ACHN (cell line): ENCODE data around the gene GPER1.
A peak's percentile ranks its signal among the peaks of the same experiment; 100 is the strongest.

Experiments used
- DNase-seq: peaks from one replicate; pipeline ENCODE4 v3.0.0-alpha.2; 2015
- in situ Hi-C: cut with HindIII; loops from 2 replicates; pipeline ENCODE4 v1.10.0; 2017; ENCODE audit warnings: low sequenced_read_pairs, low pct_ligation_motif_present, low pct_unique_long_range_greater_than_20kb

Gene GPER1

DNA sequence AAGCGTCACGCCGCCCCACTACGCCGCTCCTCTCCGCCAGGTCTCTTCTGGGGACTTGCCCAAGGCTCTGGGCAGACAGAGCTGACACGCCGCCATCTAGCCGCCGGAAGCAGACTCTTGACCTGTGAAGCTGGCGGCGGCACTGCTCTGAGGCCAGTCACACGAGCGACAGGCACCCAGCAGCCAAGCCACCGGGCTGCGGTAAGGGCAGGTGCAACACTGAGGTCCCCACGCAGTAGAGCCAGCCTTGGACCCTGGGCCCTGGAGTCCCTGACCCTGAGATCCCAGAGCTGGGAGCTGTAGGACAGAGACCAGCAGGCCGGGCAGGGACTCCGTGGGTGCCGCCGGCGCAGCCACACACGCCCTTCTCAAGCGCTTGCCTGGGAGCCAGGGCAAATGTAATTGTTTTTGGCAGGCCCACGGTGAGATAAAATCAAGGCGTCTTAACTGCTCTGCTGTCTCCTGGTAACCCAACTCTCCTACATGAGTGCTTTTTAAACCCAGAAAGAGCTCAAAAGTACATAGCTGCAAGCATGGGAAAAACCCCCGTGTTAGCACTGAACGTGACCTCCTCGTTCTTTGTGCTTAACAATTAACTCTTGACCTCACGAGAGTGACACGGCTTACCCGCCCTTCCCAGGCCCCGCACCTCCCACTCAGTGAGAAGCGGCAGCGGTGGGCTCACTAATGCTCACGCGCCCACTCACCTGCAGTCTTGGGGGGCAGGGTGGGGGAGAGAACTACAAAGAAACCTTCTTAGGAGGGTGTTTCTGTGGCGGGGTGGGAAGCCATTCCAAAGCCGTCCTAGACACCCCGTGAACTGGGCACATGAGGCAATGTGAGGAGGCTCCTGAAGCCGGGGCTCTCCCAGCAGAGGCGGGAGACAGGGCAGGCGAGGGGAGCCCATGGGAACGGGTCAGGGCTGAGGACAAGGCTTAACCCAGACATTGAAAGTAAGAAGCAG, 8.5 kb downstream of the GPER1 start:
- in situ Hi-C loops: no loop called here
- no peak for DNase-seq

DNA sequence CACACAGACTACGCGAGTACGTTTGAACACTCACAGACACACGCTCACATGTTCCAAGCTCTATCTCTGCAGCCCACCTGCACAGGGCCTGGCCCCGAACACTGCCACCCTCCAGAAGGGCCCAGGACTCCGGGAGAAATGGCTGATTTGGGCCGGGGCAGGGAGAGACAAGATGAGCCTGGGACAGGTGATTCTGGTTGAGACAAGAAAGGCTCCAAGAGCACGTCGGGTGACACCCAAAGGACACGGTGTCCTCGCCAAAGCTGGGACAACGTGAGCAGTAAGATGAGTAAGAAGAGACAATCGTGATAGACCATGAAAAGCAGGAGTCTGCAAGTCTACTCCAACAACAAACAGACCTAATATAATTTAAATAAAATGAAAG, 9.2 kb downstream of the GPER1 start:
- in situ Hi-C loops: no loop called here
- DNase-seq: no peak

DNA sequence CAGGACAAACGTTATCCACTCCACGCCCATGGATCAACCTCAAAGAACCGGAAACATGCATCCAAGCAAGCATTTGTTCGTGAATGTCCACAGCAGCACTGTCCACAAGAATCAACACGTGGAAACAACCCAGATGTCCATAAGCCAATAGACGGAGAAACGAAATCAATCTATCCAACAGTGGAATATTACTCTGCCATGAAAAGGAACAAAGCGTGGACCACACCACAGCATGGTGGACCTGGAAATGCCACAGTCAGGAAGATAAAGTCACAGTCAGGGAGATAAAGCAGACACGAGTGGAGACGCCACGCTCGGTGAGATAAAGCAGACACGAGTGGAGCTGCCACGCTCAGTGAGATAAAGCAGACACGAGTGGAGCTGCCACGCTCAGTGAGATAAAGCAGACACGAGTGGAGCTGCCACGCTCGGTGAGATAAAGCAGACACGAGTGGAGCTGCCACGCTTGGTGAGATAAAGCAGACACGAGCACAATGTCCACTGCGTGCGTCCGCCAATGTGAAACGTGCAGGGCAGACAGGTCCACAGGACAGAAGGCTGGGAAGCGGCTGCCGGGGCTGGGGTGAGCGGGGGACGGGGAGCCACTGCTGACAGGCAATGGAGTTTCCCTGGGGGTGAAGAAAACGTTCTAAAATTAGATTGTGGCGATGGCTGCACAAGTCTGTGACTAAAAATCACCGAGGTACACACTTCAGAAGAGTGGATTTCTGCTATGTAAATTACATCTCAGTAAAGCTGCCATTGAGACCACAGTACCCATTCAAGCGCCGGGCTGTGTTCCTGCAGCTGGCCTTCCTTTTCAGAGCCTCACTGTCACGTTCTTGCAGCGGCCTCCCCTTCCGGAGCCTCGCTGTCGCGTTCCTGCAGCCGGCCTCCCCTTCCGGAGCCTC, 10.6 kb downstream of the GPER1 start:
- in situ Hi-C loops: no loop called here
- no peak for DNase-seq

DNA sequence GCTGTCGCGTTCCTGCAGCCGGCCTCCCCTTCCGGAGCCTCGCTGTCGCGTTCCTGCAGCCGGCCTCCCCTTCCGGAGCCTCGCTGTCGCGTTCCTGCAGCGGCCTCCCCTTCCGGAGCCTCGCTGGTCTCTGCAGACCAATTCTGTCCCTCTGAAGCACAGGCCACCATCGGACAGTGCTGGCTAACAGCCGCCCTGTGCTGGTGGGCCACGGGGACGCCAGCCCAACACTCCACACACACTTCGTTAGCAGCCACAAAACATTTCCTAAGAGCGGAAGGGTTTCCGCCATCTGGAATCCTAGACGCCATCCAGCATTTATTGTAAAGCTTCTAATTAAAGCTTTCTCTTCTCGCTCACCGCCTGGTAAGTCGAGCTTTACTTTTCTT, 11.2 kb downstream of the GPER1 start:
- DNase-seq: no peak
- in situ Hi-C loops: no loop called here

DNA sequence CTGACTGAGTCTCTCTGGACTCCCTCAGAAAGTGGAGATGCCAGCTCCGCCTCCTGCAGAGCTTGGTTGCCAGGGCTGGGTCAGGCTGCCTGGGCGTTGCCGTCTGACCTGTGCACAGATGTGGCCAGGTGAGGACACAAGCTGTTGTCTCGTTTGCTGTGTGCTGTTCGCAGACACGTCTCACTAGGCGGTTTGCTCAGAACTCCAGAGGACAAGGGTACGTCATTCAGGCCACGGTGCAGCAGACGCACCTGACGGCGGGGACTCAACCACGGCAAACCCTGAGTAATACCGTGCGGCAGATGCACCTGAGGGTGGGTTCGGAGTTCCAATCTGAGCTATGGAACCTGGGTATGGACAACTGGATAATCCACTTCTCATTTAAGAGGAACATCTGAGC, 11.7 kb downstream of the GPER1 start:
- DNase-seq: no peak
- in situ Hi-C loops: no loop called here

DNA sequence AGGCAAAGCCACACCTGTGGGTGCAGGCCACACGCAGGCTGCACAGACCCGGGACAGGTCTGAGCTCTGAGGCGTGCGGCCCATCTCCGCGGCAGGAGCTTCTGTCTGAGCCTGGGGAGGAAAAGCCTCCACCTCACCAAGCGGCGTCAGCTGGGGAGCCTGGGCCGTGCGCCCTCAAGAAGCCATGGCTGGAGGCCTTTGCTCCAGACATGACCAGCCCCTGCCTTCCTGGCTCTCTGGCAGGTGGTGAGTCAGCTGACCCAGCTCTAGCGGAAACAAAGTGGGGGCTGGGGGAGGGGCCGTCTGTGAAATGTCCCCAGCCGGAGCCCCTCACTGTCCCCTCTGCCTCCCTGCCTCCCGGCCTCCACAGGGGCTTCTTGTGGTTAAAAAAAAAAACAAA, 12.5 kb downstream of the GPER1 start:
- no peak for DNase-seq
- in situ Hi-C loops: no loop called here

DNA sequence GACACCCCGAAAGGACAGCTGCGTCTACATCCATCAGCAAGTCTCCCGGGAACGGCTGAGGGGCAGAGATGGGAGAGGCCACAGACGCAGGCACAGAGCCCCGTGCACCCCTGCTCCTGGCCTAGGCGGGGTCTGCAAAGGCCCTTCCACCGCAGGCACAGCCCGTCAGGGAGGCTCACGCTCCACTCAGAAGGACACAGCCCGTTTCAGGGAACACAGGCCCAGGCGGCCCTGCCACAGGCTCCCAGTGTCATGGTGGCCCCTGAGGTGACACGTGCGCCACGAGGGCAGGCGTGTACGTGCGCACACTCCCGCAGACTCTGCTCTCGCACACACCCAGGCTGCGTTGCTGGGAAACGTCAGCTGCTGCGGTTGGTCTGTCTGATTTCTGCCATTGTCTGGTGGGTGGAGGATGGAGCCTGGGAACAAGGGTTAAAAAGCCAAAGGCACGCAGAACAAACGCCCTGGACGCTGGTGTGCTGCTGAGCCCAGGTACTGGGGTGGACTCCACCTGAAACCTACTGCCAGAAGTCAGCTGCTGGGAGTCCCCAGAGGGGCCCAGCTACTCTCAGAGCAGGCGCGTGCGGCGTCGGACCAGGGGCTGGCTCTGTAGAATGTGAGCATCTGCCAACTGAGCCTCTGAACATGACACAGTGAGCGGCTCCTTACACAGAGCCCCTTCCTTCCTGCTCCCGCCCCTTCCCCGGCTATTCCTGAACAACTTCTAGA, 13.1 kb downstream of the GPER1 start:
- no peak for DNase-seq
- in situ Hi-C loops: no loop called here

DNA sequence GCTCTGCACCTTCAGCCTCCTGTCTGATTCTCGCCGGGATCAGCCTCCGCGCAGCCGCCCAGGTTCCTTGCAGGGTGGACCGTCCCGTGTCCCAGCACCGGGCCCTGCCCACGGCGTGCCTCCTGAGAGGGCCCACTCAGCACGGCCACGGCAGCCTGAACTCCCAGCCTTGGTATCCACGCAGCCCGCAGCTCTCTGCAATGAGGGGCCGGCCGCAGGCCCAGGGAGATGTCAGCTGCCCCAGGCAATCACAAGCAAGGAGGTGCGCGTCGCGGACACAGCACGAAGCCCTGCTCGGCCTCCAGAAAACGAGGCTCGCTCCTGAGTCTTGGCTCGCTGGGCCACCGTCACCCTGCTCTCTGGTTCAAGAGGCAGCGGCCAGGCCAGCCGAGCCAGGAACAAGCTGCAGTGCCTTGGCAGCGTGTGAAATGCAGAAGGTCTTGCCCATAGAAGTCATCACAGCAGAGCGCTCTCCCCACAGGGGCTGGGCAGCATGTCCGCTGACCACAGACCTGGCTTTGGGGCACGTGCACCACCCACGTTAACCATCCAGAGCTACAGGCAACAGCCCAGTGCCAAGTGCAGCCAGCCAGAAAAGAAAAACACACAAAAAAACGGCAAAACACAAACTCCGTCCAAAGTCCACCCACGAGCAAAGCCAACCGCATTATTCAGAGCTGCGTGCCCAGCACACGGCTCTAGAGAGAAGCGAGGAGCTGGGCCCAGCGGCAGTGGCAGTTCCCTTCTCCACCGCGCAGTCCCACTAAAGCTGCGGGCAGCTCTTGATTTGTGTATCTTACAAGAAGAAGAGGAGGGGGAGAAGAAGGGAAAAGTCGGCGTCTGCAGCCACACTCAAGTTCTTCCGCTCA, 13.9 kb downstream of the GPER1 start:
- peak; percentile 24 for DNase-seq

DNA sequence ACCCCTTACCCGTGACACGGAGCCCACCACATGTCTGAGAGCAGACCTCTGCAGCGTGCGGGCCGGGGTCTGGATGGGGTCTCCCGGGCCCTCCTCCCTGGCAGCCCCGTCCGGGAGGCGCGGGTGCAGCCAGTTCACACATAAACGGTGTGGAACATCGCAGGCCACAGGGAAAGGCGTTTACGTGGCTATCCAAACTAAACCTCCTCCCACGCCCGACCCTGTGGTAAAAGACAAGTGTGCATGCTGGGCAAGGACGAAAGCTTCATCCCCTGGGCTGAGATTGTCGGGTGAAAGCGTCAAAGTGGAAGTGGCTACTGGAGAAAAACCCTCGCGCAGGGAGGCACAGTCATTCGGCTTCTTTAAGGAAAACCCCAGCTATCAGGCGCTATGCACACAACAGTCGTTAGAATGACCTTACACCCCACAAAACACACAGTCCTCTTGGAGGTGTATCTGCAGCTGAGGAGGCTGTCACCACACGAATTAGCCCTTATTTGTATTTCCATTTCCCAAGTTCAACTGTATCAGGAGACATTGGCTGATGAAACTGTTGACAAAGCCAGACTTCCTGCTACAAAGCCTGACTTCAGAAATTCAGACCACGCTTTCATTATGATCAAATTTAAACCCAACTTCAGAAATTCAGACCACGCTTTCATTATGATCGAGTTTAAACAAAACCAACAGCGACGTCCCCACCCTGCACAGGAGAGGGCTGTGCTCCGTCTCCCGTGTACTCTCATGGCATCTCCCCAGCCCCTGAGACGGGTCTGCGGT, 15.3 kb downstream of the GPER1 start:
- no peak for DNase-seq
- in situ Hi-C loops: no loop called here

More for the DNA sequence above, 13.9 kb downstream of the GPER1 start:
- in situ Hi-C loops: no loop called here

DNA sequence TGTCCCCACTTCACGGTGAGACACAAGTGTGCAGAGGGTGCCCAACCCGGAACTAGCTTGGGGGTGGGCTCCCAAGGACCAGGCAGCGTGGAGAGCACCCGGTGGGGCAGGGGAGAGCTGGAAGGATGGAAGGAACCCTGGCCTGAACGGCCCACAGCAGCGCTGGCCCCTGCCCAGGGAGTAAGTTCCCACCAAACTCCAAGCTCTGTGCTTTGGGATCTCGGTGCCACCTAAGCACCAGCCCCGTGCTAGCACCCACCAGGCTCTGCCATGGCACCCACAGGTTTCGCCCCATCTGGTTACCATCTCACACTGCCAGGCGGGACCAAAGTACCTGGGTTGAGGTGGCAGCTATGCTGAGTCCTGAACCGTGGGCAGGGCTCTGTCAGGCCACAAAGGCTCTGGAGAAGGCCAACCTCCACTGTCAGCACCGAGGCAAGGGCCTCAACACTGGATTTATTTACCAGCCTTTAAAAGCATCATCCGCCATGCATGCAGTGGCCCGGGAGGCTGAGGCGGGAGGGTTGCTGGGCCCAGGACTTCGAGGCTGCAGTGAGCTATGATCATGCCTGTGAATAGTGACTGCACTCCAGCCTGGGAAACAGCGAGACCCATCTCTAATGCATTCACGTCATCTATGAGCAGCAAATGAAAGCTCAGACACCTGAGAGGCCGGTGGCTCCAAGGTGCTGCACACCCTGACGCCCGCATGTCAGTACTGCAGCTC, 16.0 kb downstream of the GPER1 start:
- in situ Hi-C loops: no loop called here
- DNase-seq: no peak

DNA sequence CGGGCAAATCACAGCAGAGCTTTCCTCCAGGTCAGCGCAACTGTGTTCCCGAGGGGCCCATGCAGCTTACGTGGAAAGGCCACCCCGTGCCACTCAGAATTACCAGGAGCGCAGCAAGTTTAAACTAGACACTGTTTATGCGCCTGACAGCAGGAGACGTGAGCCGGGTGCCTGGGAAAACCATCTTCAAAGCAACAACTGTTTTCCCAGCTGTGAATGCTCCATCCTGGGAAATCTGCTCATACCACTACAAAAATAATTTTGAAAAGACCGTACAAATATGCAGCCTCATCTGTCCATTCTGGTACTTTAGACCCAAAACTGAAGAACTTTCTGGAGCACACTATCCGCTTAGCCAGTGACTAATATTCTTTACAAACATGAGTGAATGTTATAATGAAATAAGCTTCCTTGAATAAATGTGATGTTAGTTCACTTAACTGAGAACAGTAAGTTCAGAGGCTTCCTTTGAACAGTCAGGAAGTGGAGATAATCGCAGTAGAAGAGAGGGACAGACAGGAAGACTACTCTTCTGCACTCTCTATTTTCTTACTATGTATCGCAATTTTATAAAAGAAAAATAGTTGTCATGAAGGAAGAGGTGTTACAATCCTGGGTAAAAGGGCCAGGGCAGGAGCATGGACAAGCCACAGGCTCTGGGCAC, 16.7 kb downstream of the GPER1 start:
- no peak for DNase-seq

DNA sequence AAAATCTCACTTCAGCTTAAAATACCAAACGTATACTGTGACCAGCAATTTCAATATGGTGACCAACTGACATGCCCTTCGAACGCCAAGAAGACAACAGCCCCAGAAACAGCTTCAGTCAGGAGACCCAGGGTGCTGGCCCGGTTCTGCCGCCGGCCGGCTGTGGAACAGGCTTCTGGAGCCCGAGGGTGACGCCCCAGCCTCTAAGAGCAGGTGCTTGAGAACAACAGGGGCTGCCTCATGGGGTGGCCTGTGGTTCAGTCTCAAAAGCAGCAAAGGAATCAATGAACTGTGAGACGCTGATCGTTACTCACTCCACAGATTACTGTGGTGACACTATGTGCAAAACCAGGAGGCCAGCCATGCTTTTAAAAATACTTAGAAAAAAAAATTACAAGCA, 17.3 kb downstream of the GPER1 start:
- in situ Hi-C loops: no loop called here
- DNase-seq: no peak

More for the DNA sequence above, 16.7 kb downstream of the GPER1 start:
- in situ Hi-C loops: no loop called here

DNA sequence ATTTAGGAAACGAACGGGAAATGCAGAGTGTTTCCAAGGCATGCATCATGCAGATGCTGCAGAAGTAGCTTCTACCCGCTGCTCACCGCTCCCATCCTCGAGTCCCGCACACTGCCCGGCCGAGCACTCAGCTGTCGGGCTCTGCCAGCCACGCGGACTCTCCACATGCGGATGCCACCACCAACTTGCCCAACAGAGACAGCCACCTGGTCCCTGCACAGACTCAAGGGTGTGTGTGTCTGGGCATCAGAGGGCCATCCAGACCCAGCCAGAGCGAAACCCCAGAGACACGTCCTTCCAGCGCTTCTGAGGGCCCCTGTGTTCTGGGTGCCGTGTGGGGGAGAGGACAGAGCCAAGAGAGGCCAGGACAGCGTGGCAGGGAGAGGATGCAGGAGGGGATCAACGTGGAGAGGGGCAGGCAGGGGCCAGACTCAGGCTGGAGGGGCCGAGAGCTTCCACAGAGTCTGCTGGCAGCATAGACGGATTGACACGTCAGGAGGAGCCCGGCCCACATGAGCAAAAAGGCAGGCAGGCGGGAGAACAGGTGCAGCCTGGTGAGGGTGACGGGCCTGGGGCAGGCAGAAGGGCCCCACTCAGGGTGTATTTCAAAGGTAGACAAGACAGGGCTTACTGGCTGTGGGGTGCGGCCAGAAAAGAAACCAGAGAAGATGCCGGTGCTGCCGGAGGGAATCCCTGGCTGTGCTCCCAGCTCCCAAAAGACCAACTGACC, 18.3 kb downstream of the GPER1 start:
- DNase-seq: no peak
- in situ Hi-C loops: no loop called here

DNA sequence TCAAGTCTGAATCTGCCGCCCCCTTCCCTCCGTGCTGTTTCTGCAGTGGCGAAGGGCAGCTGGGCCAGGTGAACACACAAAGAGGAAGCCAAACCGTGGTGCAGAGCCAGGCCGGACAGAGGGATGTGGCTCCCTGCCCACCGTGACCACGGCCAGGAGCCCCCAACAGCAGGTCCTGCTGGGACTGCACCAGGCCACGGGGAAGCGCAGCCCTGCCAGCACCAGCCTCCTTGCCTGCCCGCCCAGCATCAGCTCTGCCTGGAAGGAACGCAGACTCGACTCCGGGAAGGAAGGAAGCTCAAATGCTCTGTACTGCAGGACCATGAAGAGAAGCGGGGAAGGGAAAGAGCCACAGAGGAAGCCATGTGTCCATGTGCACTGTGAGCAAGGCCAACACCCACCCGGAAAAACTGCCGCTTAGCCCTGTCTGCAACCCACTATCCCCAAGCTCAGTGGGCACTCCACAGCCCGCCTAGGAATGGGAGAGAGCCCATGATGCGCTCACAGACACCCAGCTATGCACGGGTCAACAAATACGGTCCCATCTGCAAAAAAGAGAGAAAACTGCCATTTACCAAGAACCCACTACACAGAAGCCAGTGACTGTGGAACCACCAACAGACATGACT, 19.0 kb downstream of the GPER1 start:
- in situ Hi-C loops: no loop called here
- no peak for DNase-seq

DNA sequence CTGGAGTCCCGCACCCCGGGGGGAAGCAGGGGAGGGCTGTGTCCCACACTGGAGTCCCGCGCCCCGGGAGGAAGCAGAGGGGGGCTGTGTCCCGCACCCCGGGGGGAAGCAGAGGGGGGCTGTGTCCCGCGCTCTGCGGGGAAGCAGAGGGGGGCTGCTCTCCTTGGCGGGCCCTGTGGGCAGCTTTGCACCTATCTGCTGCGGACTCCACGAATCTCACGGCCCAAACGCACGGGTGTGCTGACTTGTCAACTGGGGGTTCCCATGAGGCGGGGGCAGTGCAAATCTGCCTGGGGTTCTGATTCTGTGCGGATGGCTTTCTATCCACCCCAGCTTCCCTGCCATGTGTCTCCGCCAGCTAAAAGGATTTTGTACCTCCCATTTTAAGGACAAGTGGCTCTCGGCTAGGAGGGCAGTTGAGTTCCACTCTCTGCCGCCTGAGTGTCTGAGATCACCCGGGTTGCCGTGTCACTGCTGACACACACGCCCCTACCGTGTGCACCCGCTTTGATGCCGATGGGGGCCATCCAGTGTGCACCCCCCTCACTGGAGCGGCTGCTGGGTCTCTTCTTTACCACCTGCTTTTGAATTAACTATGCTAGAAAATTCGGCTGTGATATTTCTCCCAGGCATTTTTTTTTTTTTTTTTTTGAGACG, 20.5 kb downstream of the GPER1 start:
- in situ Hi-C loops: no loop called here
- no peak for DNase-seq
